HepG2 (cell line): ENCODE results near the gene WDR45B. TPM values are rescaled to one million over a fixed set of nuclear protein-coding genes. Genes with fewer than 3 reads are reported as not detected.

Experiments used
- ARHGAP35 ChIP-seq: sonication (generic); formaldehyde crosslinking; IDR thresholded peaks from 2 replicates; pipeline ENCODE4 v1.9.0; 2022; ENCODE audit warnings: mild to moderate bottlenecking, inconsistent platforms, moderate library complexity, missing genetic modification reagents, borderline replicate concordance
- BRD4 ChIP-seq: sonication (generic); formaldehyde crosslinking; IDR thresholded peaks from 2 replicates; pipeline ENCODE4 v1.4.0; 2020; ENCODE audit warnings: missing genetic modification reagents
- CAMTA2 ChIP-seq: sonication (generic); formaldehyde crosslinking; IDR thresholded peaks from 2 replicates; pipeline ENCODE4 v1.4.0; 2020; ENCODE audit warnings: mild to moderate bottlenecking, missing genetic modification reagents, borderline replicate concordance
- CENPBD1 ChIP-seq: sonication (generic); formaldehyde crosslinking; IDR thresholded peaks from 2 replicates; pipeline ENCODE4 v1.8.0; 2022; ENCODE audit warnings: missing genetic modification reagents, low read depth, mild to moderate bottlenecking, borderline replicate concordance
- CHD2 ChIP-seq: IDR thresholded peaks from 2 replicates; pipeline ENCODE4 v1.6.1; 2011; ENCODE audit warnings: low read depth, low read length, improper control_type of control experiment
- HES4 ChIP-seq: sonication (generic); formaldehyde crosslinking; IDR thresholded peaks from 2 replicates; pipeline ENCODE4 v1.9.0; 2021; ENCODE audit warnings: mild to moderate bottlenecking, missing genetic modification reagents, borderline replicate concordance
- KIAA2018 ChIP-seq: sonication (generic); formaldehyde crosslinking; IDR thresholded peaks from 2 replicates; pipeline ENCODE4 v1.5.0; 2020; ENCODE audit warnings: mild to moderate bottlenecking, missing genetic modification reagents, borderline replicate concordance
- KLF9 ChIP-seq: IDR thresholded peaks from 2 replicates; pipeline ENCODE4 v1.6.1; 2016; ENCODE audit warnings: low read depth
- MNT ChIP-seq: fragments of 450-650 bp; IDR thresholded peaks from 2 replicates; pipeline ENCODE4 v1.6.1; 2016
- PREB ChIP-seq: sonication (generic); formaldehyde crosslinking; IDR thresholded peaks from 2 replicates; pipeline ENCODE4 v1.4.0; 2020; ENCODE audit warnings: missing genetic modification reagents
- PTBP1 ChIP-seq: fragments of 200-400 bp; formaldehyde crosslinking; IDR thresholded peaks from 2 replicates; pipeline ENCODE4 v1.6.1; 2018; ENCODE audit warnings: low read length, low read depth; ENCODE audit not compliant: poor library complexity, severe bottlenecking
- RFXAP ChIP-seq: sonication (generic); formaldehyde crosslinking; IDR thresholded peaks from 2 replicates; pipeline ENCODE4 v1.4.0; 2020; ENCODE audit warnings: missing genetic modification reagents, borderline replicate concordance
- SMYD3 ChIP-seq: sonication (generic); formaldehyde crosslinking; IDR thresholded peaks from 2 replicates; pipeline ENCODE4 v1.8.1; 2023; ENCODE audit warnings: mild to moderate bottlenecking, missing genetic modification reagents
- SRSF1 ChIP-seq: fragments of 200-400 bp; formaldehyde crosslinking; optimal IDR thresholded peaks from 2 replicates; pipeline ENCODE3; 2017; ENCODE audit warnings: mild to moderate bottlenecking, low read depth, low read length, moderate library complexity
- SYNCRIP ChIP-seq: fragments of 200-400 bp; formaldehyde crosslinking; IDR thresholded peaks from 2 replicates; pipeline ENCODE4 v1.6.1; 2018; ENCODE audit warnings: mild to moderate bottlenecking, low read depth, low read length; ENCODE audit not compliant: insufficient read depth
- ZFY ChIP-seq: sonication (generic); formaldehyde crosslinking; IDR thresholded peaks from 2 replicates; pipeline ENCODE4 v1.4.0; 2020; ENCODE audit warnings: missing genetic modification reagents
- ZNF24 ChIP-seq: fragments of 450-650 bp; IDR thresholded peaks from 2 replicates; pipeline ENCODE4 v1.6.1; 2017; ENCODE audit warnings: antibody characterized with exemption, mild to moderate bottlenecking
- ZNF253 ChIP-seq: sonication (generic); formaldehyde crosslinking; IDR thresholded peaks from 2 replicates; pipeline ENCODE4 v1.8.0; 2022; ENCODE audit warnings: mild to moderate bottlenecking, missing genetic modification reagents, borderline replicate concordance
- ZNF75D ChIP-seq: sonication (generic); formaldehyde crosslinking; IDR thresholded peaks from 2 replicates; pipeline ENCODE4 v1.8.1; 2023; ENCODE audit warnings: missing genetic modification reagents, mild to moderate bottlenecking, borderline replicate concordance
- polyA plus RNA-seq, 8 experiments: library from polyadenylated mRNA; depleted of rRNA in 3 of 8; stranded (reverse) in 7 of 8; unstranded in 1 of 8; fragments of >200 nt; fragmentation: Illumina TruSeq in 4 of 8; extraction: Trizol in 4 of 8; gene quantifications; 2 replicates each; pipeline versions ENCODE4 v1.2.1 to v1.2.3, GENCODE V29; 2011 to 2016; ENCODE audit warnings: low read depth in 4 of 8, missing spikeins in 1 of 8, mixed read lengths in 1 of 8; ENCODE audit not compliant: insufficient read depth in 1 of 8
- total RNA-seq, 5 experiments: library from RNA; depleted of rRNA; stranded (reverse); fragments of >200 nt; fragmentation: Illumina TruSeq; extraction: Trizol; gene quantifications; 2 replicates each; pipeline ENCODE4 v1.2.3, GENCODE V29; 2016; ENCODE audit warnings: low read depth in 1 of 5

The WDR45B gene
- total and polyA plus RNA-seq, 2 of the 13 experiments (the other 11 are each of a cell fraction or from before 2014, with no cell fraction given), result 86.2 to 155 TPM

GRCh38 chr17:82648165-82648668 lies at the start of gene WDR45B (continued):
- TF ChIP-seq KIAA2018 (CRISPR knock-in tag) (no peak), PTBP1 (no peak), PREB (peak; percentile 85; the same call in 1 of the 2 replicates), ARHGAP35 (CRISPR knock-in tag) (peak; percentile 93), SRSF1 (peak; percentile 8), BRD4 (CRISPR knock-in tag) (peak; percentile 82; the same call in 1 of the 2 replicates), ZNF24 (no peak), ZNF75D (CRISPR knock-in tag) (no peak), ZNF253 (0 out of 2 replicates have a peak, but pooled peaks have one; percentile 10), KLF9 (CRISPR knock-in tag) (no peak), CHD2 (no peak), ZFY (CRISPR knock-in tag) (peak; percentile 99), MNT (peak; percentile 78), CENPBD1 (CRISPR knock-in tag) (no peak), SMYD3 (CRISPR knock-in tag) (no peak), SYNCRIP (no peak), HES4 (peak; percentile 92), RFXAP (CRISPR knock-in tag) (no peak), CAMTA2 (CRISPR knock-in tag) (no peak; the same call in 1 of the 2 replicates)
